ENCODE results near the gene SF3A1. TPM values are rescaled to one million over a fixed set of nuclear protein-coding genes. Genes with fewer than 3 reads are reported as not detected.
A peak's percentile ranks its signal among the peaks of the same experiment; 100 is the strongest.

The SF3A1 gene
- total RNA-seq, 1 donor from 2014 or later, result 92.9 TPM

DNA sequence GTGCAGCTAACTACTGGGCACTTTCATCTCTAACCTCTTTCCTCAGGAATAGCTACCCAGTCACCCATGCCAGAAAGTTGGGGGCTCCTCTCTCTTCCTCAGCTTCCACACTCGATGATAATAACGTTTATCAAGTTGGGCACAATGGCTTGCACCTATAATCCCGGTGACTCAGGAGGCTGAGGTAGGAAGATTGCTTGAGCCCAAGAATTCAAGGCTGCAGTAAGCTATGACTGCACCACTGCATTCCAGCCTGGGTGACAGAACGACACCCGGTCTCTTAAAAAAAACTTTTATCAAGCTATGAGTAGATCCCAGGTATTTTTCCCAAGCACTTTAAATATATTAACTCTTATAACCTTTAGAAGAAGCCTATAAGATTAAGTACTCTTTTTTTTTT lies 2.0 kb downstream of the SF3A1 start:
- Histone ChIP-seq H3K27ac (no peak overlapping the region), H3K9me3 (no peaks in the 10 kb centered on the region), H3K36me3 (peaks cover 25 to 32% of the 10 kb centered on the region in 2 donors), H3K4me3 (peak overlapping the region in 1 of 2 donors; percentile 75), H3K4me1 (peaks cover 11 to 24% of the 10 kb centered on the region in 2 donors), H3K27me3 (no peaks in the 10 kb centered on the region)
- TF ChIP-seq, protein P1, sequence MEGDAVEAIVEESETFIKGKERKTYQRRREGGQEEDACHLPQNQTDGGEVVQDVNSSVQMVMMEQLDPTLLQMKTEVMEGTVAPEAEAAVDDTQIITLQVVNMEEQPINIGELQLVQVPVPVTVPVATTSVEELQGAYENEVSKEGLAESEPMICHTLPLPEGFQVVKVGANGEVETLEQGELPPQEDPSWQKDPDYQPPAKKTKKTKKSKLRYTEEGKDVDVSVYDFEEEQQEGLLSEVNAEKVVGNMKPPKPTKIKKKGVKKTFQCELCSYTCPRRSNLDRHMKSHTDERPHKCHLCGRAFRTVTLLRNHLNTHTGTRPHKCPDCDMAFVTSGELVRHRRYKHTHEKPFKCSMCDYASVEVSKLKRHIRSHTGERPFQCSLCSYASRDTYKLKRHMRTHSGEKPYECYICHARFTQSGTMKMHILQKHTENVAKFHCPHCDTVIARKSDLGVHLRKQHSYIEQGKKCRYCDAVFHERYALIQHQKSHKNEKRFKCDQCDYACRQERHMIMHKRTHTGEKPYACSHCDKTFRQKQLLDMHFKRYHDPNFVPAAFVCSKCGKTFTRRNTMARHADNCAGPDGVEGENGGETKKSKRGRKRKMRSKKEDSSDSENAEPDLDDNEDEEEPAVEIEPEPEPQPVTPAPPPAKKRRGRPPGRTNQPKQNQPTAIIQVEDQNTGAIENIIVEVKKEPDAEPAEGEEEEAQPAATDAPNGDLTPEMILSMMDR (IDR thresholded peaks at IDR 0.05), result no peak
- no peak for DNase-seq (ENCODE audit: low spot score in 2 of 2)
- intact Hi-C loops (cut with DNase I), result no loop called here

DNA sequence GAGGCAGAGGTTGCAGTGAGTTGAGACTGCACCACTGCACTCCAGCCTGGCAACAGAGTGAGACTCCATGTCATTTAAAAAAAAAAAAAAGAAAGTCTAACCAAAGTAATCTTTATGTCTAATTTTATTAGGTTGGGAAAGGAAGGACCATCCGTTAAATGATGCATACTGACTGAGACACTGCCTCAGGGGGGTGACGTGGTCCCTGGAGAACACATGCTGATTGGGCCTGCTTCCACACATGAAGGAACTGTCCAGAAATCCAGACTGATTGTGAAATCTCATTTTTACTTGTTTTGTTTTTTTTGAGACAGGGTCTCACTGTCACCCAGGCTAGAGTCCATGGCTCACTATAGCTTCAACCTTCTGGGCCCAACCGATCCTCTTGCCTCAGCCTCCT lies 5.5 kb downstream of the SF3A1 start:
- H3K36me3 ChIP-seq, result peaks cover 31 to 65% of the 10 kb centered on the region in 2 donors
- no peaks in the 10 kb centered on the region for H3K27me3 ChIP-seq
- TF ChIP-seq, protein P1 (IDR thresholded peaks at IDR 0.05), result no peak
- no peak overlapping the region for H3K27ac ChIP-seq
- intact Hi-C loops (cut with DNase I), result no loop called here
- no peak for DNase-seq (ENCODE audit: low spot score in 2 of 2)
- H3K4me1 ChIP-seq, result peaks cover 11 to 17% of the 10 kb centered on the region in 2 donors
- no peaks in the 10 kb centered on the region for H3K9me3 ChIP-seq
- H3K4me3 ChIP-seq, result no peak overlapping the region

DNA sequence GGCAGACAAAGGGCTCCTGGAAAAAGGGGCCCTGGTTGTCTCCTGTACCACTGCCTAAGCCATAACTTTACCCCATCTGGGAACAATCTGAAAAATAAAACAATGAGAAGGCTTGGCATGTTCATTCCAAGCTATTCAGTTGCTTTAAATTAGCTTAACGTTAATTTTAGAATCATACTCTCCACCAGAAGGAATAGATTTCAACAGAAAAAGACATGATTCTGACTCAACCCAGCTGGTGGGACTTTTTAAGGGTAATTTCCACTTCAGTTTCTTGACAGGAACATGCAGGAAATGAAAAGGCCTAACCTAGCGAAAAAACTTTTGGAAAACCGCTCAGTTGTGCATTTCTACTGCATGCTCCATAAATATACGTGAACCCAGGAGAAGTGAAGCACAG lies 7.9 kb downstream of the SF3A1 start:
- no peaks in the 10 kb centered on the region for H3K27me3 ChIP-seq
- DNase-seq (ENCODE audit: low spot score in 2 of 2), result no peak
- H3K27ac ChIP-seq, result no peak overlapping the region
- no peak overlapping the region for H3K4me3 ChIP-seq
- TF ChIP-seq, protein P1 (IDR thresholded peaks at IDR 0.05), result no peak
- H3K4me1 ChIP-seq, result no peaks in the 10 kb centered on the region
- H3K9me3 ChIP-seq, result no peaks in the 10 kb centered on the region
- H3K36me3 ChIP-seq, result peaks cover 55 to 89% of the 10 kb centered on the region in 2 donors
- intact Hi-C loops (cut with DNase I), result no loop called here

DNA sequence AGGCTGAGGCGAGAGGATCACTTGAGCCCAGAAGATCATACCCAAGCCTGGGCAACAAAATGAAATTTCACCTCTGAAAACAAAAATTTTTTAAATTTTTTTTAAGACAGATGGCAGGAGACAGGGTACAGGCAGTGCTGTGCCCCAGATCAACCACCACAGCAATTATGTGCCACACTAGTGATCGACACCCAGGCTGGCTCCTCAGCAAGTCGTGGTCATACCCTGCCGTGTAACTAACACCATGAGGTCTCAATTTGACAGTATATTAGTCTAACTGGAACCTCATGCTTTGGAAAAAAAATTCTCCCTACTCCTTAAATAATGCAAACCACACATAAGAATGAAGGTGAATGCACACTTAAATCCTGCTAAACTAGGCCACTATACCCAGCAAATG lies 8.3 kb downstream of the SF3A1 start:
- H3K4me1 ChIP-seq, result no peaks in the 10 kb centered on the region
- no peaks in the 10 kb centered on the region for H3K27me3 ChIP-seq
- intact Hi-C loops (cut with DNase I), result no loop called here
- H3K27ac ChIP-seq, result no peak overlapping the region
- DNase-seq (ENCODE audit: low spot score in 2 of 2), result no peak
- H3K9me3 ChIP-seq, result no peaks in the 10 kb centered on the region
- TF ChIP-seq, protein P1 (IDR thresholded peaks at IDR 0.05), result no peak
- no peak overlapping the region for H3K4me3 ChIP-seq
- peaks cover 59 to 93% of the 10 kb centered on the region in 2 donors for H3K36me3 ChIP-seq

DNA sequence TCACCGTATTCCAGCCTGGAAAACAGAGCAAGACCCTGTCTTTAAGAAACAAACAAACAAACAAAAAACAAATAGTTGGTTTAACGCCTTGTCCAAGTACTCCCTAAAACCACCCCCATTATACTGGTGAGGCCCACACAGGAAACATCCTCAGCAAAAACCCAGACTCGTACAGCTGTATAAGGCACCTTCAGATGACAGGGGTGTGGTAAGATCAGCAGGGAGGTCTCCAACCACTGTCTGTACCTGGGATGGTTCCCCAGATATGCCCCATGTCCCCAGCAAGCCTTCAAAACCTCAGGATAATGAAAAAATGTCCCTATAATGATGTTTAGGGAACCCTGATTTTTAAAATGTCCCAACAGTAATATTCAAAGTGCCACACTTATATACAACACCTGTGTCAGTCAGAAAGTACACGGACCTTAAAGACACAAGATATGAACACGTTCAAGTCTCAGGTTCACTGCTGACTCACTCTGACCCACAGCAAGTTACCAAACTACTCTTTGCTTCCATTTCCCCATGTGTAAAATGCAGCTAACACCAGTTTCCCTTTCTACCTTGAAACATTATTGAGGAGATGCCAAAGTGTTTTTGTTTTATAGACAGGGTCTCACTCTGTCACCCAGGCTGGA lies 9.3 kb downstream of the SF3A1 start:
- no peak overlapping the region for H3K27ac ChIP-seq
- TF ChIP-seq, protein P1 (IDR thresholded peaks at IDR 0.05), result no peak
- H3K27me3 ChIP-seq, result no peaks in the 10 kb centered on the region
- H3K4me3 ChIP-seq, result no peak overlapping the region
- no peak for DNase-seq (ENCODE audit: low spot score in 2 of 2)
- intact Hi-C loops (cut with DNase I), result no loop called here
- peaks cover 61 to 97% of the 10 kb centered on the region in 2 donors for H3K36me3 ChIP-seq
- H3K4me1 ChIP-seq, result no peaks in the 10 kb centered on the region
- no peaks in the 10 kb centered on the region for H3K9me3 ChIP-seq

All from ascending aorta (tissue), 2 donors.